Hematopoietic multipotent progenitor cell treated with erythropoietin and hydrocortisone succinate and interleukin-3 and kit ligand, for 8 days (in vitro differentiated cells): ENCODE measurements around the gene CA11.

Source experiments
- DNase-seq: peaks from one replicate; pipeline ENCODE4 v3.0.0-alpha.2; 2015

CA11 gene

GRCh38 chr19:48627865-48628314 is 18.1 kb downstream of the CA11 start:
- DNase-seq, result no peak

GRCh38 chr19:48627201-48627864 is 18.7 kb downstream of the CA11 start:
- DNase-seq, result no peak

GRCh38 chr19:48625891-48626327 is 20.1 kb downstream of the CA11 start:
- no peak for DNase-seq

GRCh38 chr19:48624791-48625723 is 20.9 kb downstream of the CA11 start:
- DNase-seq, result no peak

GRCh38 chr19:48624067-48624594 is 21.9 kb downstream of the CA11 start:
- DNase-seq, result peak; percentile 97

- peak; percentile 57 for DNase-seq
These were observed 22.4 kb downstream of the CA11 start for GRCh38 chr19:48623556-48624066.

GRCh38 chr19:48619692-48620585 is 26.0 kb downstream of the CA11 start:
- peak; percentile 60 for DNase-seq

GRCh38 chr19:48618916-48619691 is 26.9 kb downstream of the CA11 start, which contains the start of the genes RPL18 and SPHK2:
TSS of gene RPL18 (minus strand) at chr19:48619178. CDS start at chr19:48619143, 35 bp downstream.
TSS of gene SPHK2 (plus strand) at chr19:48619506. CDS start at chr19:48620515, 1,009 bp downstream.
- DNase-seq, result peak; percentile 99

GRCh38 chr19:48618278-48618915 is 27.6 kb downstream of the CA11 start:
- DNase-seq, result peak; percentile 22

GRCh38 chr19:48617146-48617937 is 28.6 kb downstream of the CA11 start:
- no peak for DNase-seq

- DNase-seq, result no peak
These were observed 29.4 kb downstream of the CA11 start for GRCh38 chr19:48616491-48617056.

- no peak for DNase-seq
These were observed 29.9 kb downstream of the CA11 start for GRCh38 chr19:48616041-48616436.

GRCh38 chr19:48615231-48616040 is 30.6 kb downstream of the CA11 start:
- DNase-seq, result no peak

GRCh38 chr19:48614436-48615230 is 31.4 kb downstream of the CA11 start, which contains the start of gene FAM83E:
TSS of gene FAM83E (minus strand) at chr19:48615076. CDS start at chr19:48613372, 1,704 bp downstream.
- DNase-seq, result no peak

GRCh38 chr19:48613852-48614435 is 32.0 kb downstream of the CA11 start:
- DNase-seq, result no peak

GRCh38 chr19:48613024-48613851 is 32.7 kb downstream of the CA11 start:
- no peak for DNase-seq
